Osteocyte (in vitro differentiated cells): ENCODE data around the gene BNC2. TPM values are rescaled to one million over a fixed set of nuclear protein-coding genes. Genes with fewer than 3 reads are reported as not detected.

Source experiments
- DNase-seq: peaks from one replicate; pipeline ENCODE4 v3.0.0; 2021; ENCODE audit warnings: mixed read lengths; ENCODE audit not compliant: unreplicated experiment; ENCODE audit errors: extremely low spot score
- H3K27ac Mint-ChIP-seq: one replicate; pipeline ENCODE4 v1.8.0; 2021; ENCODE audit warnings: mild to moderate bottlenecking, mixed read lengths; ENCODE audit not compliant: unreplicated experiment
- H3K27me3 Mint-ChIP-seq: one replicate; pipeline ENCODE4 v1.8.0; 2021; ENCODE audit warnings: mixed read lengths; ENCODE audit not compliant: unreplicated experiment
- H3K36me3 Mint-ChIP-seq: one replicate; pipeline ENCODE4 v1.8.0; 2021; ENCODE audit warnings: mixed read lengths; ENCODE audit not compliant: unreplicated experiment
- H3K4me1 Mint-ChIP-seq: one replicate; pipeline ENCODE4 v1.8.0; 2021; ENCODE audit warnings: mixed read lengths; ENCODE audit not compliant: unreplicated experiment
- H3K4me3 Mint-ChIP-seq: one replicate; pipeline ENCODE4 v1.8.0; 2021; ENCODE audit warnings: mild to moderate bottlenecking, moderate library complexity, mixed read lengths; ENCODE audit not compliant: unreplicated experiment
- H3K9me3 Mint-ChIP-seq: one replicate; pipeline ENCODE4 v1.8.0; 2021; ENCODE audit warnings: mixed read lengths; ENCODE audit not compliant: unreplicated experiment
- total RNA-seq: library from RNA; stranded (reverse); gene quantifications from 2 replicates; pipeline ENCODE4 v1.2.1, GENCODE V29; 2021
- TF ChIP-seq, protein P1 (sequence below): fragments of 200-600 bp; sonication (generic); IDR thresholded peaks from 2 replicates; pipeline ENCODE4 v1.5.0; 2021; ENCODE audit warnings: antibody characterized with exemption, mild to moderate bottlenecking, moderate library complexity

Gene BNC2
- total RNA-seq, 1 donor from 2014 or later, result 66.5 TPM

DNA sequence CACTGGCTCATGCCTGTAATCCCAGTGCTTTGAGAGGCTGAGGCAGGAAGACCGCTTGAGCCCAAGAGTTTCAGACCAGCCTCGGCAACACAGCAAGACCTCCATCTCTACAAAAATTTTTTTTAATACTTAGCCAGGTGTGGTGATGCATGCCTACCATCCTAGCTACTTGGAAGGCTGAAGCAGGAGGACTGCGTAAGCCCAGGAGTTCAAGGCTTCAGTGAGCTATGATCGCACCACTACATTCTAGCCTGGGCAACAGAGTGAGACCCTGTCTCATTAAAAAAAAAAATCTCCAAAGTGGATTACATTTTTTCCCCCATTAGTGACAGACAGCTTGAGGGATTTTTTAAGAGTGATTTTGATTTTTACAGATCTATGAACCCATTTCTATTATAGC lies 230.8 kb downstream of the BNC2 start:
- H3K4me3 Mint-ChIP-seq, result no peak overlapping the region

GRCh38 chr9:16637911-16638310 lies 232.6 kb downstream of the BNC2 start:
- H3K4me1 Mint-ChIP-seq, result peaks cover 58% of the 10 kb centered on the region
- H3K27me3 Mint-ChIP-seq, result no peaks in the 10 kb centered on the region
- H3K27ac Mint-ChIP-seq, result no peak overlapping the region
- DNase-seq, result no peak
- TF ChIP-seq, protein P1, sequence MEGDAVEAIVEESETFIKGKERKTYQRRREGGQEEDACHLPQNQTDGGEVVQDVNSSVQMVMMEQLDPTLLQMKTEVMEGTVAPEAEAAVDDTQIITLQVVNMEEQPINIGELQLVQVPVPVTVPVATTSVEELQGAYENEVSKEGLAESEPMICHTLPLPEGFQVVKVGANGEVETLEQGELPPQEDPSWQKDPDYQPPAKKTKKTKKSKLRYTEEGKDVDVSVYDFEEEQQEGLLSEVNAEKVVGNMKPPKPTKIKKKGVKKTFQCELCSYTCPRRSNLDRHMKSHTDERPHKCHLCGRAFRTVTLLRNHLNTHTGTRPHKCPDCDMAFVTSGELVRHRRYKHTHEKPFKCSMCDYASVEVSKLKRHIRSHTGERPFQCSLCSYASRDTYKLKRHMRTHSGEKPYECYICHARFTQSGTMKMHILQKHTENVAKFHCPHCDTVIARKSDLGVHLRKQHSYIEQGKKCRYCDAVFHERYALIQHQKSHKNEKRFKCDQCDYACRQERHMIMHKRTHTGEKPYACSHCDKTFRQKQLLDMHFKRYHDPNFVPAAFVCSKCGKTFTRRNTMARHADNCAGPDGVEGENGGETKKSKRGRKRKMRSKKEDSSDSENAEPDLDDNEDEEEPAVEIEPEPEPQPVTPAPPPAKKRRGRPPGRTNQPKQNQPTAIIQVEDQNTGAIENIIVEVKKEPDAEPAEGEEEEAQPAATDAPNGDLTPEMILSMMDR, result no peak
- peaks cover 12% of the 10 kb centered on the region for H3K36me3 Mint-ChIP-seq
- no peak overlapping the region for H3K4me3 Mint-ChIP-seq
- peaks cover 6% of the 10 kb centered on the region for H3K9me3 Mint-ChIP-seq

More for the DNA sequence above, 230.8 kb downstream of the BNC2 start:
- no peak for DNase-seq
- Mint-ChIP-seq H3K27me3 (no peaks in the 10 kb centered on the region), H3K36me3 (peaks cover 11% of the 10 kb centered on the region), H3K4me1 (peaks cover 68% of the 10 kb centered on the region), H3K9me3 (peaks cover 6% of the 10 kb centered on the region), H3K27ac (no peak overlapping the region)
- TF ChIP-seq, protein P1, result no peak

- H3K36me3 Mint-ChIP-seq, result peaks cover 12% of the 10 kb centered on the region
- TF ChIP-seq, protein P1, result no peak
- peak overlapping the region; percentile 5 for H3K27ac Mint-ChIP-seq
- H3K27me3 Mint-ChIP-seq, result no peaks in the 10 kb centered on the region
- no peak overlapping the region for H3K4me3 Mint-ChIP-seq
- DNase-seq, result no peak
- H3K4me1 Mint-ChIP-seq, result peaks cover 51% of the 10 kb centered on the region
- H3K9me3 Mint-ChIP-seq, result peaks cover 4% of the 10 kb centered on the region
Measured at GRCh38 chr9:16637218-16637617, 233.3 kb downstream of the BNC2 start.

GRCh38 chr9:16633794-16634193 lies 236.7 kb downstream of the BNC2 start:
- TF ChIP-seq, protein P1, result no peak
- Mint-ChIP-seq H3K27me3 (no peaks in the 10 kb centered on the region), H3K36me3 (peaks cover 13% of the 10 kb centered on the region), H3K4me1 (peaks cover 39% of the 10 kb centered on the region), H3K27ac (no peak overlapping the region), H3K4me3 (no peak overlapping the region), H3K9me3 (no peaks in the 10 kb centered on the region)
- no peak for DNase-seq

DNA sequence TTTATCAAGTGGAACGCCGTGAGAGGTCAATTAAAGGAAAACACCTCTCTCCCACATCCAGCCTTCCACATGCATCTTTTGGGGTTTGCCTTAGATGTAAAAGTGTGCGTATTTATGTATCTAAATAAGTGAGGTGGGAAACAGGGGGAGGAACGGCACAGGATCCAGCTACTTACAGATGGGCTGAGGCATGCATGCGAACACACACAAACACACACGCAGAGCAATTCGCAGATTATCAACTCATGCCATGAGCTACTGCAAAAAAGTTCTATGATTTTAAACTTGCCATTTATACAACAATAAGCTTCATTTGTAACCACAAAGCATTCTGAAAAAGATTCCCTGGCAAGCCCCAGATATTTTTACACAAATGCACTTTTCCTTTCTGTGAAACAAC lies 242.1 kb downstream of the BNC2 start:
- Mint-ChIP-seq H3K36me3 (peaks cover 7% of the 10 kb centered on the region), H3K27me3 (no peaks in the 10 kb centered on the region), H3K4me3 (peak overlapping the region; percentile 30), H3K9me3 (no peaks in the 10 kb centered on the region), H3K27ac (peak overlapping the region; percentile 89), H3K4me1 (peaks cover 66% of the 10 kb centered on the region)
- DNase-seq, result no peak
- TF ChIP-seq, protein P1, result no peak
